Fibroblast of lung (primary cell): ENCODE measurements around the gene PCSK7.

Source experiments
- EZH2 ChIP-seq: IDR thresholded peaks from 2 replicates; pipeline ENCODE4 v1.5.1; 2012; ENCODE audit warnings: low read length, control low read depth, mild to moderate bottlenecking; ENCODE audit errors: missing control alignments
- TF ChIP-seq, protein P1 (sequence below), 2 donors: IDR thresholded peaks in 1 of 2; conservative IDR thresholded peaks in 1 of 2; 1 replicate in 1 of 2; 2 replicates in 1 of 2; pipeline ENCODE4 v1.5.1; 2011 to 2012; ENCODE audit warnings: low read length in 2 of 2, control low read depth in 1 of 2, inconsistent platforms in 1 of 2, low read depth in 1 of 2, mild to moderate bottlenecking in 1 of 2

DNA sequence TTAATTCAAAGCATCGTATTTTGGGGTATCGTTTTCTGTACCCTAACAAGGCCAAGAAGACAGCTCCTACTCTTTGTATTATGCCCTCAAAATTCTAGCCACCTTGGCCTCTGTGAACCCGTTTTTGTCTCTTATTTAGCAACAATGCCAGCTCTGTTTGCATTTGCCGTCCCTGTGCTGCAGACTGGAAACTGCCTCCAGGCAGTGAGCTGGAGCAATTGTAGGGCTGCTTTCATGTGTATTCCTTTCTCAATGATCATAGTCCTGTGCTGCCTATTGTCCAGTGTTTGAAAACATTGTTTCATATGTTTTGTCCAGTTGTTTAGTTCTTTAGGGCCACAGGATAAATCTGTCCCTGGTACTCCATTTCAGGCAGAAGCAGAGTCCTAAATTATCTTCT is 39.3 kb upstream of the PCSK7 start:
- TF ChIP-seq, protein P1, sequence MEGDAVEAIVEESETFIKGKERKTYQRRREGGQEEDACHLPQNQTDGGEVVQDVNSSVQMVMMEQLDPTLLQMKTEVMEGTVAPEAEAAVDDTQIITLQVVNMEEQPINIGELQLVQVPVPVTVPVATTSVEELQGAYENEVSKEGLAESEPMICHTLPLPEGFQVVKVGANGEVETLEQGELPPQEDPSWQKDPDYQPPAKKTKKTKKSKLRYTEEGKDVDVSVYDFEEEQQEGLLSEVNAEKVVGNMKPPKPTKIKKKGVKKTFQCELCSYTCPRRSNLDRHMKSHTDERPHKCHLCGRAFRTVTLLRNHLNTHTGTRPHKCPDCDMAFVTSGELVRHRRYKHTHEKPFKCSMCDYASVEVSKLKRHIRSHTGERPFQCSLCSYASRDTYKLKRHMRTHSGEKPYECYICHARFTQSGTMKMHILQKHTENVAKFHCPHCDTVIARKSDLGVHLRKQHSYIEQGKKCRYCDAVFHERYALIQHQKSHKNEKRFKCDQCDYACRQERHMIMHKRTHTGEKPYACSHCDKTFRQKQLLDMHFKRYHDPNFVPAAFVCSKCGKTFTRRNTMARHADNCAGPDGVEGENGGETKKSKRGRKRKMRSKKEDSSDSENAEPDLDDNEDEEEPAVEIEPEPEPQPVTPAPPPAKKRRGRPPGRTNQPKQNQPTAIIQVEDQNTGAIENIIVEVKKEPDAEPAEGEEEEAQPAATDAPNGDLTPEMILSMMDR (conservative IDR thresholded peaks at IDR 0.05 in 1 of 2, IDR thresholded peaks at IDR 0.05 in 1 of 2; ENCODE audit: low read depth in 1 of 2, low read length in 2 of 2): no peak
- TF ChIP-seq EZH2: no peak
